GM12892 (cell line): ENCODE data around the gene ERH.

Experiments used
- POLR2A ChIP-seq: IDR thresholded peaks from 2 replicates; pipeline ENCODE4 v1.6.1; 2011; ENCODE audit warnings: low read depth, low read length, control low read depth
- POLR2AphosphoS5 ChIP-seq: IDR thresholded peaks from 2 replicates; pipeline ENCODE4 v1.6.1; 2011; ENCODE audit warnings: low read depth, low read length, control low read depth
- TAF1 ChIP-seq: IDR thresholded peaks from 2 replicates; pipeline ENCODE4 v1.6.1; 2011; ENCODE audit warnings: low read depth, mild to moderate bottlenecking, control low read depth, low read length, borderline replicate concordance

DNA sequence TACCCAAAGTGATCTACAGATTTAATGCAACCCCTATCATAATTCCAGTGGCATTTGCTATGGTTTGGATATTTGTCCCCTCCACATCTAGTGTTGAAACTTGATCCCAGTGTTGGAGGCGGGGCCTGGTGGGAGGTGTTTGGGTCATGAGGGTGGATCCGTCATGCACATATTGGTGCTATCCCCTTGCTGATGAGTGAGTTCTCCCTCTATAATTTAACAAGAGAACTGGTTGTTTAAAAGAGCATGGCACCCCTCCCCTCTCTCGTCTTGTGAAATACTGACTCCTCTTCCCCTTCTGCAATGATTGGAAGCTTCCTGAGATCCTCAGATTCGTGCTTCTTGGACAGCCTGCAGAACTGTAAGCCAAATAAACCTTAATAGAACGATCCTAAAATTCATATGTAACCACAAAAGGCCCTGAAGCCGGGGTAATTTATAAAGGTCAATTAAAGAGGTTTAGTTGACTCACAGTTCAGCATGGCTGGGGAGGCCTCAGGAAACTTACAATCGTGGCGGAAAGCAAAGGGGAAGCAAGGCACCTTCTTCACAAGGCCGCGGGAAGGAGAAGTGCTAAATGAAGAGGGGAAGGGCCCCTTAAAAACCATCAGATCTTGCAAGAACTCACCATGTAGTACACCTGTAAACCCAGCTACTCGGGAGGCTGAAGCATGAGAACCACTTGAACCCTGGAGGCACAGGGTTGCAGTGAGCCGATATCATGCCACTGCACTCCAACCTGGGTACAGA is 41.6 kb upstream of the ERH start:
- TF ChIP-seq POLR2A (no peak), POLR2AphosphoS5 (no peak), TAF1 (no peak)
